ENCODE measurements around the gene DTHD1.

DTHD1 gene

GRCh38 chr4:36292556-36293188, 11.3 kb downstream of the DTHD1 start:
- no peak for TF ChIP-seq CTCF (IDR thresholded peaks at IDR 0.05; ENCODE audit: borderline replicate concordance, control extremely low read depth, extremely low read depth, insufficient read depth, missing control alignments)
- in situ Hi-C loops (cut with MboI; ENCODE audit: low sequenced_read_pairs, unreplicated experiment) = no loop called here
- no peak for DNase-seq (ENCODE audit: low spot score)

GRCh38 chr4:36301127-36301526, 19.7 kb downstream of the DTHD1 start:
- no peak for DNase-seq (ENCODE audit: low spot score)
- in situ Hi-C loops (cut with MboI; ENCODE audit: low sequenced_read_pairs, unreplicated experiment) = no loop called here
- TF ChIP-seq CTCF (IDR thresholded peaks at IDR 0.05; ENCODE audit: borderline replicate concordance, control extremely low read depth, extremely low read depth, insufficient read depth, missing control alignments) = no peak

- no peak for DNase-seq (ENCODE audit: low spot score)
- in situ Hi-C loops (cut with MboI; ENCODE audit: low sequenced_read_pairs, unreplicated experiment) = no loop called here
- no peak for TF ChIP-seq CTCF (IDR thresholded peaks at IDR 0.05; ENCODE audit: borderline replicate concordance, control extremely low read depth, extremely low read depth, insufficient read depth, missing control alignments)
Measured at GRCh38 chr4:36303426-36304137, 22.2 kb downstream of the DTHD1 start.

- in situ Hi-C loops (cut with MboI; ENCODE audit: low sequenced_read_pairs, unreplicated experiment) = no loop called here
- DNase-seq (ENCODE audit: low spot score) = no peak
- TF ChIP-seq CTCF (IDR thresholded peaks at IDR 0.05; ENCODE audit: borderline replicate concordance, control extremely low read depth, extremely low read depth, insufficient read depth, missing control alignments) = no peak
Measured at GRCh38 chr4:36304138-36304681, 22.8 kb downstream of the DTHD1 start.

- no peak for TF ChIP-seq CTCF (IDR thresholded peaks at IDR 0.05; ENCODE audit: borderline replicate concordance, control extremely low read depth, extremely low read depth, insufficient read depth, missing control alignments)
- in situ Hi-C loops (cut with MboI; ENCODE audit: low sequenced_read_pairs, unreplicated experiment) = no loop called here
- no peak for DNase-seq (ENCODE audit: low spot score)
Measured at GRCh38 chr4:36308150-36308549, 26.7 kb downstream of the DTHD1 start.

- no peak for TF ChIP-seq CTCF (IDR thresholded peaks at IDR 0.05; ENCODE audit: borderline replicate concordance, control extremely low read depth, extremely low read depth, insufficient read depth, missing control alignments)
- in situ Hi-C loops (cut with MboI; ENCODE audit: low sequenced_read_pairs, unreplicated experiment) = no loop called here
Measured at GRCh38 chr4:36310216-36310615, 28.8 kb downstream of the DTHD1 start.

More at GRCh38 chr4:36310216-36310615, 28.8 kb downstream of the DTHD1 start:
- no peak for DNase-seq (ENCODE audit: low spot score)

Measured in GM13976 (cell line).